Gastroesophageal sphincter (tissue), 4 donors: ENCODE results near the gene XDH. TPM values are rescaled to one million over a fixed set of nuclear protein-coding genes. Genes with fewer than 3 reads are reported as not detected.

Experiments
- ATAC-seq: fragments of 150-250 bp; one replicate; pipeline ENCODE4 v1.9.1; 2016; ENCODE audit warnings: mild to moderate bottlenecking, moderate library complexity
- H3K27ac ChIP-seq, 4 donors: fragments of 200-600 bp; sonication (generic) in 3 of 4; 1 replicate in 3 of 4; 2 replicates in 1 of 4; pipeline ENCODE4 v1.5.1; 2016 to 2019
- H3K27me3 ChIP-seq: fragments of 200-600 bp; sonication (generic); one replicate; pipeline ENCODE4 v1.5.1; 2019
- H3K36me3 ChIP-seq, 2 donors: fragments of 200-600 bp; sonication (generic); one replicate each; pipeline ENCODE4 v1.5.1; 2019; ENCODE audit warnings: control low read depth in 1 of 2
- H3K4me1 ChIP-seq, 3 donors: fragments of 200-600 bp; sonication (generic); 1 replicate in 2 of 3; 2 replicates in 1 of 3; pipeline ENCODE4 v1.5.1; 2016 to 2019; ENCODE audit warnings: control low read depth in 2 of 3
- H3K4me3 ChIP-seq, 2 donors: fragments of 200-600 bp; sonication (generic); one replicate each; pipeline ENCODE4 v1.5.1; 2019; ENCODE audit warnings: mild to moderate bottlenecking in 1 of 2, moderate library complexity in 1 of 2
- H3K9me3 ChIP-seq, 3 donors: fragments of 200-600 bp; sonication (generic); one replicate each; pipeline ENCODE4 v1.5.1; 2017 to 2019; ENCODE audit warnings: control low read depth in 2 of 3
- EP300 ChIP-seq: sonication (generic); formaldehyde crosslinking; IDR thresholded peaks from one replicate; pipeline ENCODE4 v1.6.1; 2017; ENCODE audit warnings: antibody characterized with exemption, mild to moderate bottlenecking
- POLR2A ChIP-seq, 2 donors: fragments of 450-650 bp; IDR thresholded peaks; one replicate each; pipeline ENCODE4 v1.6.1; 2017; ENCODE audit warnings: antibody characterized with exemption in 2 of 2, mild to moderate bottlenecking in 2 of 2, moderate library complexity in 1 of 2
- POLR2AphosphoS5 ChIP-seq: sonication (generic); formaldehyde crosslinking; IDR thresholded peaks from one replicate; pipeline ENCODE4 v1.6.1; 2017; ENCODE audit warnings: antibody characterized with exemption
- WGBS, 2 donors: methylation state at CpG; one replicate each; pipeline ENCODE4 v1.1.5; 2018; ENCODE audit warnings: low coverage in 1 of 2; 5-methylcytosine and 5-hydroxymethylcytosine counted together
- total RNA-seq, 4 donors: library from RNA; depleted of rRNA; stranded (reverse); fragments of >200 nt; gene quantifications; one replicate each; pipeline ENCODE4 v1.1.0, GENCODE V29; 2016
- TF ChIP-seq, protein P1 (sequence below), 4 experiments: fragments of 200-600 bp in 2 of 4; fragments of 450-650 bp in 2 of 4; sonication (generic) in 1 of 4; IDR thresholded peaks; one replicate each; pipeline ENCODE4 v1.5.1; 2017 to 2019; ENCODE audit warnings: antibody characterized with exemption in 4 of 4, mild to moderate bottlenecking in 2 of 4, moderate library complexity in 2 of 4

The XDH gene
- total RNA-seq, 4 donors from 2014 or later: under 0.01 to 2.8 (median 0.08) TPM; not detected in 1

DNA sequence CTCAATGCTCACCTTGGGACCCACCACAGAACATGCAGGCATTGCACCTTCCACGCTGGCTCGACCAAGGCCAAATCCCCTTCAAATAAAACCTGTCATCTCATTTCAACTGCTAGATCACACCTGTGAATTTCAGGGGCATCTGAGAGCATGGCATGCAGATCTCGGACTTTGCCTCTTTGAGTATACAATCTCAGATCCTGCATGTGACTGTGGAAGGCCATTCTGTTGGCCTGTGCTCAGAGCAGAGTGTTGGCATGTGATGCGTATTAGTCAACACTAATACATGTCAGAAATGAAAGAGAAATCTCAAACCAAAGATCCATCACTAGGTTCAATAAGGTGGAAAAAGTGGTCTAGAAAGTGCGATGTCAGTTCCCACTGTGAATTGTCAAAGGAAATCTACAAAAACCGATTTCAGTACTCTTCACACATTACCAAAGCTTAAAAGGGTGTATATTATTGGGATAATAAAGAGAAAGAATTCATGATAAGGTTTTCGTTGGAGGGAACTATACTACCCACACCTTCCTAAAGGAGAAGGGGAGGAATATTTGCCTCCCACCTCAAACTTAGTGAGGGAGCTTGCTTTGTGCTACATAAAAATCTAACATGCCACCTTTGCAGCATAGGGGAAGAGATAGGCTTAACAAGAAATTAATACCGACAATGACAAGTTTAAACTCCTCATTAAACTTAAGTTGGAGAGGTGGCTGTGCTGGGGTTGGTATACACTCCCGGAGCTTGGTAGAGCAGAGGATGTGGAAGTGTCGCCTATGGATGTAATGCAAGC lies 7.8 kb downstream of the XDH start:
- no peaks in the 10 kb centered on the region for H3K36me3 ChIP-seq
- no peak for ATAC-seq
- WGBS, 2 donors: 72 to 85% methylated on average over 8 to 9 of the region's 10 CpGs

DNA sequence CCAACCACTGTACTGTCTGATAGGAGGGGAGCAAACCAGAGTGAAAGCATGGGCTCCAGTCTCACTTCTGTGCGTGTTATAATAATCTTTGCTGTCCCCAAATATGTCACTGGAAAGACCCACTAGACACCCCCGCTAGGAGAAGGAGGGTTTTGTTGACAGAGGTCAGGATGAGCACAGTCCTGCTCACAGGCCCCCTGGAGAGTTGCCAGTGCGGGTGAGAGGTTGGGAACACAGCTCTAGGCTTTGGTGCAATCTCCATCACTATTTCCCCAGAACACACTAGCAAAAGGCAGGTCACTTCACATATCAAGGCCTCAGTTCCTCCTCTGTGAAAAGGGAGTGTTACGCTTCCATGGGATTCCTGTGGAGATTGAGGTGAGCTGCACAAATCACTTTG lies 9.7 kb downstream of the XDH start:
- no peak overlapping the region for H3K27ac ChIP-seq
- H3K27me3 ChIP-seq: peaks cover 10% of the 10 kb centered on the region
- WGBS, 2 donors: 88 to 100% methylated on average over 1 to 3 of the region's 4 CpGs
- no peaks in the 10 kb centered on the region for H3K9me3 ChIP-seq
- H3K4me3 ChIP-seq: no peak overlapping the region
- H3K36me3 ChIP-seq: no peaks in the 10 kb centered on the region
- no peak for TF ChIP-seq POLR2A (IDR thresholded peaks at IDR 0.05)
- no peaks in the 10 kb centered on the region for H3K4me1 ChIP-seq
- no peak for ATAC-seq

More for the DNA sequence above, 7.8 kb downstream of the XDH start:
- no peaks in the 10 kb centered on the region for H3K9me3 ChIP-seq
- no peak overlapping the region for H3K4me3 ChIP-seq
- no peak overlapping the region for H3K27ac ChIP-seq
- TF ChIP-seq POLR2A (IDR thresholded peaks at IDR 0.05): no peak
- peaks cover 16% of the 10 kb centered on the region for H3K27me3 ChIP-seq
- H3K4me1 ChIP-seq: no peaks in the 10 kb centered on the region

DNA sequence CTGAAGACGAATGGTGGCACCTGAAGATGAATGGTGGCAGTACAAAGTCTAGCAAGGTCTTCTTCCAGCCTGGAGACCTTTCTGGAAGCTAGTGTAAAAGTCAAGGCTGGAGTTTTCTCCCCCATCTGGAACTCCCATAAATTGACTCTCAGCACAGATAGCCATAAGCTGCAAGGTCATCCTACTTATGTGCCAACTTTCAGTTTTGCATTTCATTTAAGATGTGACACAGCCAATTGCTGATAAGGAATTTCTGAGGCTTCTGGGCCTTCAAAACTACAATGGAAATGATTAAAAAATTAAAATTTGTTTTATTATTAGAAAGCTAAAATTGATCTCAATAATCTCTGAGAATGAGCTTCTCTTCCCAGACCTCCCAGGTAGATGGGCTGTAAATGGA lies 10.2 kb downstream of the XDH start:
- Histone ChIP-seq H3K36me3 (no peaks in the 10 kb centered on the region), H3K9me3 (no peaks in the 10 kb centered on the region), H3K4me3 (no peak overlapping the region), H3K27ac (no peak overlapping the region), H3K4me1 (no peaks in the 10 kb centered on the region), H3K27me3 (peaks cover 10% of the 10 kb centered on the region)
- WGBS, 2 donors: 63% methylated on average over 1 of the region's 1 CpG; no CpG with 5 or more reads in 1 of the 2 donors
- TF ChIP-seq, protein P1, sequence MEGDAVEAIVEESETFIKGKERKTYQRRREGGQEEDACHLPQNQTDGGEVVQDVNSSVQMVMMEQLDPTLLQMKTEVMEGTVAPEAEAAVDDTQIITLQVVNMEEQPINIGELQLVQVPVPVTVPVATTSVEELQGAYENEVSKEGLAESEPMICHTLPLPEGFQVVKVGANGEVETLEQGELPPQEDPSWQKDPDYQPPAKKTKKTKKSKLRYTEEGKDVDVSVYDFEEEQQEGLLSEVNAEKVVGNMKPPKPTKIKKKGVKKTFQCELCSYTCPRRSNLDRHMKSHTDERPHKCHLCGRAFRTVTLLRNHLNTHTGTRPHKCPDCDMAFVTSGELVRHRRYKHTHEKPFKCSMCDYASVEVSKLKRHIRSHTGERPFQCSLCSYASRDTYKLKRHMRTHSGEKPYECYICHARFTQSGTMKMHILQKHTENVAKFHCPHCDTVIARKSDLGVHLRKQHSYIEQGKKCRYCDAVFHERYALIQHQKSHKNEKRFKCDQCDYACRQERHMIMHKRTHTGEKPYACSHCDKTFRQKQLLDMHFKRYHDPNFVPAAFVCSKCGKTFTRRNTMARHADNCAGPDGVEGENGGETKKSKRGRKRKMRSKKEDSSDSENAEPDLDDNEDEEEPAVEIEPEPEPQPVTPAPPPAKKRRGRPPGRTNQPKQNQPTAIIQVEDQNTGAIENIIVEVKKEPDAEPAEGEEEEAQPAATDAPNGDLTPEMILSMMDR (IDR thresholded peaks at IDR 0.05): no peak
- no peak for TF ChIP-seq EP300
- no peak for TF ChIP-seq POLR2A (IDR thresholded peaks at IDR 0.05)
- TF ChIP-seq POLR2AphosphoS5: no peak
- no peak for ATAC-seq

DNA sequence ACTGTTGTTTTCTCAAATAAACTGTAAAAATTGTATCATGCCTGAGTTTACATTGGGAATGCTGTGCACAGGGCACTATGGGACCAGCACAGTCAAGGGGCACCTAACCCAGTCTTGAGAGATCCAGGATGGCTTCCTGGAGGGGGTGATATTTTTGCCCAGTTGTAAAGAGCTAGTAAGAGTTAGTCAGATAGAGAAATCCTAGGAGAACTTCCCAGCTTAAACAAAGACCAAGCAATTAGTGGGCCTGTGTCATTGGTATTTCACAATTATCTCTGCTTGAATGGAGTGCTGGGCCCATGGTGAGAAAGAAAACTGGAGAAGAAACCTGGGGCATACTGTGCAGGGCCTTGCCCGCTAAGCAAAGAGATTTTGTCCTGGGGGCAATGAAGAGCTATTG lies 12.2 kb downstream of the XDH start:
- WGBS, 2 donors: 83 to 89% methylated on average over 1 of the region's 1 CpG
- H3K27ac ChIP-seq: no peak overlapping the region
- TF ChIP-seq, protein P1 (IDR thresholded peaks at IDR 0.05): no peak
- TF ChIP-seq EP300: no peak
- no peak for TF ChIP-seq POLR2AphosphoS5
- no peak for TF ChIP-seq POLR2A (IDR thresholded peaks at IDR 0.05)
- H3K27me3 ChIP-seq: peaks cover 4% of the 10 kb centered on the region
- no peak for ATAC-seq
- H3K4me1 ChIP-seq: no peaks in the 10 kb centered on the region
- H3K4me3 ChIP-seq: no peak overlapping the region
- H3K9me3 ChIP-seq: no peaks in the 10 kb centered on the region
- H3K36me3 ChIP-seq: no peaks in the 10 kb centered on the region

DNA sequence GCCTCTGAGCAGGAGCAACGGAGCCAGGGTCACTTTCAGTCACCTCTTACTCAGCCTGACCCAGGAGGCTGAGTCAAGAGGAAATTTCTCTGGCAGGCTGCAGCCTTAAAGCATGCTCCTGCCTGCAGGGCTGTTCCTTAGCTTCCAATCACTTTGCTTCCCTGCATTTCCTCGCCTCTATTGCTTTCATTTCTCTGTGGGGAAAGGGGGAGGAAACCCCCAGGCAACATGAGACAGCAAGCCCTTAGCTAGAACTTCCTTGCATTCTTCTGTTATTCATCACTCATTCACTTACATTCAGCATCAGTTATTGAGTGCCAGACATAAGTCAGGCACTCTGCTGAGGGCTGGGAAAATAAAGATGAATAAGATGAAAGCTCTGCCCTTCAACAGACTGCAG lies 13.0 kb downstream of the XDH start:
- no peak overlapping the region for H3K27ac ChIP-seq
- 50 to 80% methylated on average over 1 of the region's 2 CpGs for WGBS, 2 donors

More for the DNA sequence above, 13.0 kb downstream of the XDH start:
- Histone ChIP-seq H3K4me3 (no peak overlapping the region), H3K9me3 (no peaks in the 10 kb centered on the region), H3K4me1 (no peaks in the 10 kb centered on the region), H3K36me3 (no peaks in the 10 kb centered on the region), H3K27me3 (peaks cover 4% of the 10 kb centered on the region)
- no peak for ATAC-seq
- TF ChIP-seq, protein P1 (IDR thresholded peaks at IDR 0.05): no peak
- TF ChIP-seq EP300 (no peak), POLR2AphosphoS5 (no peak), POLR2A (IDR thresholded peaks at IDR 0.05) (no peak)
